HEK293 (cell line): Measurements from ENCODE around the gene FXYD3.

Experiments
- CTCF ChIA-PET: fragments of 350-600 bp; formaldehyde crosslinking; extraction: SDS; loops from one replicate; lab custom pipeline; 2021; ENCODE audit warnings: antibody characterized with exemption; lab: Yijun Ruan, JAX
- POLR2A ChIA-PET: fragments of 300-600 bp; formaldehyde crosslinking; extraction: SDS; loops from one replicate; lab custom pipeline; 2020; ENCODE audit warnings: antibody characterized with exemption, inconsistent platforms; lab: Yijun Ruan, JAX
- H3K27ac ChIP-seq: fragments of 200-500 bp; sonication (Bioruptor generic); 2 replicates; pipeline ENCODE4 v1.5.1; 2014; ENCODE audit warnings: low read depth, low read length, control low read depth, inconsistent platforms; ENCODE audit errors: extremely low read depth
- H3K36me3 ChIP-seq, 2 experiments: fragments of 200-500 bp in 1 of 2; sonication (Bioruptor generic) in 1 of 2; 1 replicate in 1 of 2; 2 replicates in 1 of 2; pipeline ENCODE4 v1.5.1; 2014 to 2017; ENCODE audit warnings: inconsistent platforms in 2 of 2, low read length in 2 of 2; ENCODE audit not compliant: control insufficient read depth in 2 of 2, insufficient read depth in 1 of 2
- H3K4me1 ChIP-seq: fragments of 200-500 bp; sonication (Bioruptor generic); 2 replicates; pipeline ENCODE4 v1.5.1; 2014; ENCODE audit warnings: mild to moderate bottlenecking, low read length, inconsistent platforms; ENCODE audit not compliant: control insufficient read depth, insufficient read depth
- H3K4me3 ChIP-seq: 2 replicates; pipeline ENCODE4 v1.5.1; 2011; ENCODE audit warnings: low read depth, mild to moderate bottlenecking, control low read depth, low read length, moderate library complexity
- H3K9me3 ChIP-seq: fragments of 200-500 bp; sonication (Bioruptor generic); 2 replicates; pipeline ENCODE4 v1.5.1; 2014; ENCODE audit warnings: low read depth, low read length, inconsistent platforms; ENCODE audit not compliant: control insufficient read depth, insufficient read depth
- BCL11A ChIP-seq: fragments of 450-650 bp; formaldehyde crosslinking; IDR thresholded peaks from 2 replicates; pipeline ENCODE4 v1.5.1; 2016; ENCODE audit warnings: low read depth, missing biosample characterization, missing genetic modification characterization
- BCL11B ChIP-seq: fragments of 450-650 bp; formaldehyde crosslinking; IDR thresholded peaks from 2 replicates; pipeline ENCODE4 v1.5.1; 2016; ENCODE audit warnings: low read depth, missing biosample characterization, missing genetic modification characterization
- GLI2 ChIP-seq: fragments of 450-650 bp; formaldehyde crosslinking; IDR thresholded peaks from 2 replicates; pipeline ENCODE4; 2017; ENCODE audit warnings: missing biosample characterization, missing genetic modification characterization, low read depth, borderline replicate concordance
- GLI4 ChIP-seq: fragments of 450-650 bp; formaldehyde crosslinking; IDR thresholded peaks from 2 replicates; pipeline ENCODE4 v1.5.1; 2016; ENCODE audit warnings: missing biosample characterization, missing genetic modification characterization
- GLIS2 ChIP-seq: fragments of 450-650 bp; formaldehyde crosslinking; IDR thresholded peaks from 2 replicates; pipeline ENCODE4 v1.5.1; 2016; ENCODE audit warnings: missing biosample characterization, missing genetic modification characterization
- HOXD13 ChIP-seq: sonication (generic); formaldehyde crosslinking; IDR thresholded peaks from 2 replicates; pipeline ENCODE4 v1.8.0; 2022; ENCODE audit warnings: missing genetic modification reagents, borderline replicate concordance
- INSM2 ChIP-seq: fragments of 450-650 bp; formaldehyde crosslinking; IDR thresholded peaks from 2 replicates; pipeline ENCODE4 v1.5.1; 2016; ENCODE audit warnings: missing biosample characterization, missing genetic modification characterization
- KLF17 ChIP-seq: fragments of 450-650 bp; formaldehyde crosslinking; IDR thresholded peaks from 2 replicates; pipeline ENCODE4 v1.5.1; 2016; ENCODE audit warnings: missing biosample characterization, missing genetic modification characterization
- KLF9 ChIP-seq: fragments of 450-650 bp; formaldehyde crosslinking; IDR thresholded peaks from 2 replicates; pipeline ENCODE4 v1.5.1; 2016; ENCODE audit warnings: missing biosample characterization, missing genetic modification characterization, low read depth
- PRDM1 ChIP-seq: fragments of 450-650 bp; formaldehyde crosslinking; IDR thresholded peaks from 2 replicates; pipeline ENCODE4; 2016; ENCODE audit warnings: missing biosample characterization, missing genetic modification characterization
- ZBTB10 ChIP-seq: fragments of 450-650 bp; formaldehyde crosslinking; IDR thresholded peaks from 2 replicates; pipeline ENCODE4 v1.5.1; 2016; ENCODE audit warnings: missing biosample characterization, missing genetic modification characterization
- ZBTB21 ChIP-seq: fragments of 450-650 bp; formaldehyde crosslinking; IDR thresholded peaks from 2 replicates; pipeline ENCODE4 v1.5.1; 2017; ENCODE audit warnings: missing biosample characterization, missing genetic modification characterization
- ZBTB7A ChIP-seq: fragments of 450-650 bp; formaldehyde crosslinking; IDR thresholded peaks from 2 replicates; pipeline ENCODE4 v1.5.1; 2016; ENCODE audit warnings: low read depth, missing biosample characterization, missing genetic modification characterization
- ZFHX2 ChIP-seq: fragments of 450-650 bp; formaldehyde crosslinking; conservative IDR thresholded peaks from 2 replicates; pipeline ENCODE4 v1.5.1; 2016; ENCODE audit warnings: missing biosample characterization, missing genetic modification characterization
- ZNF121 ChIP-seq: fragments of 450-650 bp; formaldehyde crosslinking; IDR thresholded peaks from 2 replicates; pipeline ENCODE4 v1.5.1; 2016; ENCODE audit warnings: missing biosample characterization, missing genetic modification characterization
- ZNF146 ChIP-seq: fragments of 450-650 bp; formaldehyde crosslinking; IDR thresholded peaks from 2 replicates; pipeline ENCODE4 v1.5.1; 2016; ENCODE audit warnings: missing biosample characterization, missing genetic modification characterization
- ZNF214 ChIP-seq: fragments of 450-650 bp; formaldehyde crosslinking; IDR thresholded peaks from 2 replicates; pipeline ENCODE4 v1.5.1; 2017; ENCODE audit warnings: missing biosample characterization, mild to moderate bottlenecking, missing genetic modification characterization, borderline replicate concordance
- ZNF248 ChIP-seq: fragments of 450-650 bp; formaldehyde crosslinking; IDR thresholded peaks from 2 replicates; pipeline ENCODE4 v1.5.1; 2017; ENCODE audit warnings: missing biosample characterization, missing genetic modification characterization
- ZNF398 ChIP-seq: fragments of 450-650 bp; formaldehyde crosslinking; IDR thresholded peaks from 2 replicates; pipeline ENCODE4 v1.5.1; 2017; ENCODE audit warnings: missing biosample characterization, missing genetic modification characterization
- ZNF530 ChIP-seq: fragments of 450-650 bp; formaldehyde crosslinking; IDR thresholded peaks from 2 replicates; pipeline ENCODE4 v1.5.1; 2016; ENCODE audit warnings: low read depth, missing biosample characterization, missing genetic modification characterization
- ZNF544 ChIP-seq: fragments of 450-650 bp; formaldehyde crosslinking; IDR thresholded peaks from 2 replicates; pipeline ENCODE4 v1.5.0; 2017; ENCODE audit warnings: missing biosample characterization, missing genetic modification characterization
- ZNF629 ChIP-seq: fragments of 450-650 bp; formaldehyde crosslinking; IDR thresholded peaks from 2 replicates; pipeline ENCODE4 v1.5.1; 2017; ENCODE audit warnings: missing biosample characterization, missing genetic modification characterization
- ZNF639 ChIP-seq: fragments of 450-650 bp; formaldehyde crosslinking; IDR thresholded peaks from 2 replicates; pipeline ENCODE4 v1.5.1; 2016; ENCODE audit warnings: missing biosample characterization, missing genetic modification characterization
- ZNF654 ChIP-seq: fragments of 450-650 bp; formaldehyde crosslinking; IDR thresholded peaks from 2 replicates; pipeline ENCODE4 v1.5.1; 2016; ENCODE audit warnings: low read depth, missing biosample characterization, missing genetic modification characterization
- ZNF658 ChIP-seq: fragments of 450-650 bp; formaldehyde crosslinking; IDR thresholded peaks from 2 replicates; pipeline ENCODE4; 2016; ENCODE audit warnings: missing biosample characterization, missing genetic modification characterization
- ZNF660 ChIP-seq: fragments of 450-650 bp; IDR thresholded peaks from 2 replicates; pipeline ENCODE4 v1.5.1; 2018; ENCODE audit warnings: missing biosample characterization, mild to moderate bottlenecking, missing genetic modification characterization
- ZNF677 ChIP-seq: fragments of 450-650 bp; IDR thresholded peaks from 2 replicates; pipeline ENCODE4 v1.5.0; 2018; ENCODE audit warnings: missing biosample characterization, mild to moderate bottlenecking, missing genetic modification characterization, moderate library complexity
- ZNF785 ChIP-seq: fragments of 450-650 bp; formaldehyde crosslinking; IDR thresholded peaks from 2 replicates; pipeline ENCODE4 v1.5.1; 2016; ENCODE audit warnings: missing biosample characterization, missing genetic modification characterization
- ZNF843 ChIP-seq: fragments of 450-650 bp; formaldehyde crosslinking; IDR thresholded peaks from 2 replicates; pipeline ENCODE4 v1.5.1; 2016; ENCODE audit warnings: missing biosample characterization, missing genetic modification characterization

Gene FXYD3

GRCh38 chr19:35144600-35145436 lies 29.2 kb downstream of the FXYD3 start:
- POLR2A ChIA-PET = interaction anchor here (1.5 to 2.0 kb wide), 3 partner anchors 10 to 21 kb away, joined by 4 to 8 read pairs (median 8); partner anchors contain the start of genes FXYD5 and LGI4
- Histone ChIP-seq H3K27ac (no peak overlapping the region), H3K36me3 (no peaks in the 10 kb centered on the region; a peak in 1 of 3 replicates), H3K4me3 (no peak overlapping the region), H3K9me3 (no peaks in the 10 kb centered on the region), H3K4me1 (peaks cover 36% of the 10 kb centered on the region)
- CTCF ChIA-PET = interaction anchor here (0.5 to 4.7 kb wide), 14 partner anchors 9 to 593 kb away, joined by 3 to 82 read pairs (median 4); partner anchors contain the start of genes FXYD3, FXYD5, LGI4 and USF2
- TF ChIP-seq ZNF629 (tag by site-specific recombination) (peak; percentile 36; the same call in 1 of the 2 replicates), ZBTB7A (tag by site-specific recombination) (no peak), BCL11B (tag by site-specific recombination) (peak; percentile 41; the same call in 1 of the 2 replicates), ZNF658 (tag by site-specific recombination) (no peak), ZNF214 (tag by site-specific recombination) (no peak), ZFHX2 (tag by site-specific recombination) (peak; percentile 98), KLF17 (peak; percentile 86; the same call in 1 of the 2 replicates), ZNF677 (tag by site-specific recombination) (no peak), ZNF146 (tag by site-specific recombination) (no peak), GLI4 (tag by site-specific recombination) (no peak), ZNF785 (no peak), ZBTB21 (tag by site-specific recombination) (peak; percentile 48; the same call in 1 of the 2 replicates), ZNF639 (tag by site-specific recombination) (0 out of 2 replicates have a peak, but pooled peaks have one; percentile 22), ZNF660 (tag by site-specific recombination) (peak; percentile 96), ZBTB10 (tag by site-specific recombination) (peak; percentile 90), ZNF544 (tag by site-specific recombination) (0 out of 2 replicates have a peak, but pooled peaks have one; percentile 51), GLI2 (tag by site-specific recombination) (no peak), INSM2 (tag by site-specific recombination) (peak; percentile 79), ZNF654 (tag by site-specific recombination) (no peak), PRDM1 (tag by site-specific recombination) (no peak), HOXD13 (CRISPR knock-in tag) (no peak), KLF9 (tag by site-specific recombination) (no peak), BCL11A (peak; percentile 27; the same call in 1 of the 2 replicates), ZNF843 (tag by site-specific recombination) (no peak), ZNF530 (tag by site-specific recombination) (no peak), GLIS2 (tag by site-specific recombination) (peak; percentile 97), ZNF398 (tag by site-specific recombination) (peak; percentile 98), ZNF121 (tag by site-specific recombination) (no peak), ZNF248 (tag by site-specific recombination) (no peak)
